HG03066 (cell line): ENCODE measurements around the gene SLU7.

Source experiments
- ATAC-seq: cut with Tn5 transposase; IDR thresholded peaks from one replicate; pipeline ENCODE4 v1.9.1; 2021; ENCODE audit warnings: low read depth; ENCODE audit not compliant: unreplicated experiment

The SLU7 gene

GRCh38 chr5:160369990-160370712, 48.7 kb downstream of the SLU7 start, which contains the start of gene C1QTNF2:
C1QTNF2 (minus strand) TSS chr5:160370626; CDS start chr5:160355011, 15,615 bp downstream.
- ATAC-seq, result no peak

- ATAC-seq, result no peak
These were observed 51.0 kb downstream of the SLU7 start for GRCh38 chr5:160367885-160368284.

GRCh38 chr5:160367261-160367660, 51.6 kb downstream of the SLU7 start:
- no peak for ATAC-seq

- no peak for ATAC-seq
These were observed 52.7 kb downstream of the SLU7 start for GRCh38 chr5:160366230-160366629.

GRCh38 chr5:160363660-160364395, 55.1 kb downstream of the SLU7 start:
- no peak for ATAC-seq

- no peak for ATAC-seq
These were observed 55.7 kb downstream of the SLU7 start for GRCh38 chr5:160363211-160363610.

- ATAC-seq, result no peak
These were observed 57.2 kb downstream of the SLU7 start for GRCh38 chr5:160361624-160362228.

- ATAC-seq, result no peak
These were observed 58.6 kb downstream of the SLU7 start for GRCh38 chr5:160360310-160360709.

- no peak for ATAC-seq
These were observed 59.1 kb downstream of the SLU7 start for GRCh38 chr5:160359816-160360215.

- ATAC-seq, result no peak
These were observed 59.6 kb downstream of the SLU7 start for GRCh38 chr5:160359242-160359641.

- ATAC-seq, result no peak
These were observed 60.9 kb downstream of the SLU7 start for GRCh38 chr5:160357861-160358411.

- no peak for ATAC-seq
These were observed 61.5 kb downstream of the SLU7 start for GRCh38 chr5:160357394-160357793.

- ATAC-seq, result no peak
These were observed 62.1 kb downstream of the SLU7 start for GRCh38 chr5:160356550-160357347.

- no peak for ATAC-seq
These were observed 64.2 kb downstream of the SLU7 start for GRCh38 chr5:160354666-160355065.

GRCh38 chr5:160353379-160353778, 65.5 kb downstream of the SLU7 start:
- no peak for ATAC-seq

- ATAC-seq, result no peak
These were observed 66.6 kb downstream of the SLU7 start for GRCh38 chr5:160352308-160352707.
